ENCODE data around the gene CYB561D1.

CYB561D1 gene

GRCh38 chr1:109503935-109504334 lies 10.0 kb downstream of the CYB561D1 start:
- in situ Hi-C loops (cut with MboI; ENCODE audit: low sequenced_read_pairs, unreplicated experiment), result no loop called here
- DNase-seq (ENCODE audit: low spot score), result no peak
- TF ChIP-seq CTCF (IDR thresholded peaks at IDR 0.05; ENCODE audit: borderline replicate concordance, control extremely low read depth, extremely low read depth, insufficient read depth, missing control alignments), result no peak

- in situ Hi-C loops (cut with MboI; ENCODE audit: low sequenced_read_pairs, unreplicated experiment), result no loop called here
- DNase-seq (ENCODE audit: low spot score), result no peak
- no peak for TF ChIP-seq CTCF (IDR thresholded peaks at IDR 0.05; ENCODE audit: borderline replicate concordance, control extremely low read depth, extremely low read depth, insufficient read depth, missing control alignments)
These were observed 11.1 kb downstream of the CYB561D1 start for GRCh38 chr1:109504974-109505373.

- DNase-seq (ENCODE audit: low spot score), result no peak
- in situ Hi-C loops (cut with MboI; ENCODE audit: low sequenced_read_pairs, unreplicated experiment), result no loop called here
- no peak for TF ChIP-seq CTCF (IDR thresholded peaks at IDR 0.05; ENCODE audit: borderline replicate concordance, control extremely low read depth, extremely low read depth, insufficient read depth, missing control alignments)
These were observed 14.3 kb downstream of the CYB561D1 start for GRCh38 chr1:109508001-109508872.

- in situ Hi-C loops (cut with MboI; ENCODE audit: low sequenced_read_pairs, unreplicated experiment), result no loop called here
- DNase-seq (ENCODE audit: low spot score), result no peak
- no peak for TF ChIP-seq CTCF (IDR thresholded peaks at IDR 0.05; ENCODE audit: borderline replicate concordance, control extremely low read depth, extremely low read depth, insufficient read depth, missing control alignments)
These were observed 14.9 kb downstream of the CYB561D1 start for GRCh38 chr1:109508873-109509175.

GRCh38 chr1:109509176-109510134 lies 15.6 kb downstream of the CYB561D1 start, which contains the start of gene AMIGO1:
TSS of gene AMIGO1 (minus strand) at chr1:109509727. CDS start at chr1:109508912, 815 bp downstream.
- TF ChIP-seq CTCF (IDR thresholded peaks at IDR 0.05; ENCODE audit: borderline replicate concordance, control extremely low read depth, extremely low read depth, insufficient read depth, missing control alignments), result no peak
- in situ Hi-C loops (cut with MboI; ENCODE audit: low sequenced_read_pairs, unreplicated experiment), result no loop called here
- DNase-seq (ENCODE audit: low spot score), result peak; percentile 85

- in situ Hi-C loops (cut with MboI; ENCODE audit: low sequenced_read_pairs, unreplicated experiment), result no loop called here
- TF ChIP-seq CTCF (IDR thresholded peaks at IDR 0.05; ENCODE audit: borderline replicate concordance, control extremely low read depth, extremely low read depth, insufficient read depth, missing control alignments), result no peak
- no peak for DNase-seq (ENCODE audit: low spot score)
These were observed 19.3 kb downstream of the CYB561D1 start for GRCh38 chr1:109513110-109513710.
